Small intestine (tissue), 7 donors: ENCODE results near the gene MED26. TPM values are rescaled to one million over a fixed set of nuclear protein-coding genes. Genes with fewer than 3 reads are reported as not detected.

Experiments used
- DNase-seq, 2 donors: peaks; one replicate each; pipeline versions ENCODE4 v3.0.0 to v3.0.0-alpha.2; 2013
- FAIRE-seq: peaks from 2 replicates; lab custom pipeline; 2012; peaks lifted over from hg19 to GRCh38; lab: Jason Lieb, UNC
- H3K27ac ChIP-seq, 3 donors: one replicate each; pipeline ENCODE4 v1.5.1; 2013; ENCODE audit warnings: low read length in 2 of 3, mild to moderate bottlenecking in 2 of 3, control low read depth in 1 of 3, inconsistent platforms in 1 of 3, low read depth in 1 of 3, moderate library complexity in 1 of 3
- H3K27me3 ChIP-seq, 3 donors: one replicate each; pipeline ENCODE4 v1.6.1; 2013; ENCODE audit warnings: low read length in 3 of 3, inconsistent platforms in 1 of 3; ENCODE audit not compliant: control insufficient read depth in 3 of 3, insufficient read depth in 3 of 3
- H3K36me3 ChIP-seq, 3 donors: one replicate each; pipeline ENCODE4 v1.6.1; 2013; ENCODE audit warnings: low read length in 3 of 3, inconsistent platforms in 1 of 3, low read depth in 1 of 3, mild to moderate bottlenecking in 1 of 3, moderate library complexity in 1 of 3; ENCODE audit not compliant: control insufficient read depth in 3 of 3, insufficient read depth in 2 of 3
- H3K4me1 ChIP-seq, 3 donors: one replicate each; pipeline ENCODE4 v1.6.1; 2013; ENCODE audit warnings: low read length in 2 of 3, inconsistent platforms in 1 of 3, low read depth in 1 of 3, mild to moderate bottlenecking in 1 of 3, moderate library complexity in 1 of 3; ENCODE audit not compliant: control insufficient read depth in 3 of 3, insufficient read depth in 2 of 3
- H3K4me3 ChIP-seq, 3 donors: one replicate each; pipeline ENCODE4 v1.5.1; 2013; ENCODE audit warnings: low read length in 3 of 3, control low read depth in 1 of 3, inconsistent platforms in 1 of 3, low read depth in 1 of 3, mild to moderate bottlenecking in 1 of 3, moderate library complexity in 1 of 3
- H3K9me3 ChIP-seq, 2 donors: one replicate each; pipeline ENCODE4 v1.6.1; 2013; ENCODE audit warnings: low read depth in 1 of 2, low read length in 1 of 2; ENCODE audit not compliant: control insufficient read depth in 2 of 2, insufficient read depth in 1 of 2
- WGBS, 3 donors: extraction: QIAGEN DNeasy Blood & Tissue Kit; methylation state at CpG; one replicate each; pipeline ENCODE4 v1.1.7; 2013; 5-methylcytosine and 5-hydroxymethylcytosine counted together
- polyA plus RNA-seq, 4 donors: library from polyadenylated mRNA; stranded (reverse) in 3 of 4; unstranded in 1 of 4; fragments of 200-250 nt in 3 of 4; fragments of 120-200 nt in 1 of 4; gene quantifications; one replicate each; pipeline versions ENCODE4 v1.2.1 to v1.2.3, GENCODE V29; 2013
- donor health status: healthy with polysubstance abuse.
- donor health status: control.
- donor health status: control.
- donor health status: Bipolar disorder and iron deficiency.
- donor health status: healthy.

MED26 gene
- polyA plus RNA-seq, 4 donors, result 4.6 to 7.9 (median 5.4) TPM

DNA sequence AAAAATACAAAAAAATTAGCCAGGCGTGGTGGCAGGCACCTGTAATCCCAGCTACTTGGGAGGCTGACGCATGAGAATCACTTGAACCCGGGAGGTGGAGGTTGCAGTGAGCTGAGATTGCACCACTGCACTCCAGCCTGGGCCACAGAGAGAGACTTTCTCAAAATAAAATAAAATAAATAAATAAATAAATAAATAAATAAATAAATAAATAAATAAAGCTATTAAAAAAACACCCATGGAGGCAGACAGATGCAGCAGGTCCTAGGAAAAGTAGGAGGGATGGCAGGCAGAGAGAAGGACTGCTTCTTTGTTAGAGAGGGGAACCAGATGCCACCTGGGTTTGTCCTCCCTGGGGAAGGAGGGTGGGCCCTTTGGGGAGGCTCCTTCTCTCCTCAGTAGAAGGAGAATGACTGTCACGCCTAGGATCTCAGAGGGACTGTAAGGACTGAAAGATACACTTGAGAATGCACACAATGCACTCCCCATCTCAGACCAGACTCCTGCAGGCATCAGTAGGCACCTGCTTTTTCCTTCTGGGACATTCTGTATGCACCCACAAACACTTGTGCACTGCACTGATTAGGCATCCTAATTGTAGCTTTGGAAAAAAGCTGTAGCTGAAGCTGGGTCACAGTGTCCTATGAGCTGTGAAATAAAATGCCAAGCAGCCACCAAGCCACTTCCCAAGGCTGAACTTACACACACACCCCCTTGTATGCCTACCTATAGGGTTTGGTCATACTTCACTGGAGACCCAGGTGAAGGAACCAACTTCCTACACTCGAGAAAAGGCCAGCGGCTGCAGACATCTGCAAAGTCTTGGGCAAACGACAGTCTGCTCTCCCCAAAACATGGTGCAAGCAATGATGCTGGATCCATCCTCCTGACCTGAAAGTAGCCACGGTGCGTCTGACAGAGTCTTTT, 36.9 kb downstream of the MED26 start:
- H3K4me1 ChIP-seq, result peaks cover 0 to 15% (median 5%) of the 10 kb centered on the region in 3 donors
- H3K36me3 ChIP-seq, result peaks cover 0 to 29% (median 0%) of the 10 kb centered on the region in 3 donors
- no peaks in the 10 kb centered on the region for H3K27me3 ChIP-seq
- no peak for DNase-seq
- no peak overlapping the region for H3K4me3 ChIP-seq
- no peak for FAIRE-seq
- WGBS, 3 donors, result 82 to 87% (median 83%) methylated on average over 9 of the region's 9 CpGs
- no peaks in the 10 kb centered on the region for H3K9me3 ChIP-seq
- H3K27ac ChIP-seq, result no peak overlapping the region

DNA sequence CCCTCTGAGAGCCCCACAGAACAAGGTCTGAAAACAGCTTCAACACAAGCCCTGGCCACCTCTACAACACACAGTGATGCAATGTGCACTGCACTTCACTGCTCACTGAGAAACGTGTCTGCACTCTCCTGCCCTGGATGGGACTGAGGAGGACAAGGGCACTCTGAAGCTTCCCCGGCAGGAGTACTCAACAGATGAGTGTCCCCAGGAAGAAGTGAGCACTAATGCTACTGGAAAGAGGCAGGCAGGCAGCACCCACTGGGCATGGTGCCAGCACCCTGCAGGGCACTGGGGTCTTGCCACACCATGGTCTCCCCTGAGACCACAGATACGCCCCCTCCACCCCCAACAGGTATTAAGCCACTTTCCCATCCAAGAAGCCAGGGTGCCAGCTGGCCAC, 38.1 kb downstream of the MED26 start:
- 33 to 56% (median 35%) methylated on average over 3 of the region's 3 CpGs for WGBS, 3 donors
- Histone ChIP-seq H3K36me3 (peaks cover 0 to 32% (median 0%) of the 10 kb centered on the region in 3 donors), H3K4me3 (no peak overlapping the region), H3K27me3 (no peaks in the 10 kb centered on the region), H3K27ac (no peak overlapping the region), H3K4me1 (peaks cover 3 to 24% (median 7%) of the 10 kb centered on the region in 3 donors), H3K9me3 (no peaks in the 10 kb centered on the region)
- DNase-seq (no peak), FAIRE-seq (no peak)

GRCh38 chr19:16588824-16589577, 39.0 kb downstream of the MED26 start:
- H3K36me3 ChIP-seq, result peaks cover 0 to 28% (median 0%) of the 10 kb centered on the region in 3 donors
- no peak overlapping the region for H3K4me3 ChIP-seq
- DNase-seq, result no peak
- no peaks in the 10 kb centered on the region for H3K9me3 ChIP-seq
- H3K4me1 ChIP-seq, result peaks cover 4 to 32% (median 9%) of the 10 kb centered on the region in 3 donors
- H3K27me3 ChIP-seq, result no peaks in the 10 kb centered on the region
- WGBS, 3 donors, result 72 to 83% (median 76%) methylated on average over 11 of the region's 11 CpGs
- peak overlapping the region in 1 of 3 donors; percentile 67 for H3K27ac ChIP-seq
- FAIRE-seq, result no peak

DNA sequence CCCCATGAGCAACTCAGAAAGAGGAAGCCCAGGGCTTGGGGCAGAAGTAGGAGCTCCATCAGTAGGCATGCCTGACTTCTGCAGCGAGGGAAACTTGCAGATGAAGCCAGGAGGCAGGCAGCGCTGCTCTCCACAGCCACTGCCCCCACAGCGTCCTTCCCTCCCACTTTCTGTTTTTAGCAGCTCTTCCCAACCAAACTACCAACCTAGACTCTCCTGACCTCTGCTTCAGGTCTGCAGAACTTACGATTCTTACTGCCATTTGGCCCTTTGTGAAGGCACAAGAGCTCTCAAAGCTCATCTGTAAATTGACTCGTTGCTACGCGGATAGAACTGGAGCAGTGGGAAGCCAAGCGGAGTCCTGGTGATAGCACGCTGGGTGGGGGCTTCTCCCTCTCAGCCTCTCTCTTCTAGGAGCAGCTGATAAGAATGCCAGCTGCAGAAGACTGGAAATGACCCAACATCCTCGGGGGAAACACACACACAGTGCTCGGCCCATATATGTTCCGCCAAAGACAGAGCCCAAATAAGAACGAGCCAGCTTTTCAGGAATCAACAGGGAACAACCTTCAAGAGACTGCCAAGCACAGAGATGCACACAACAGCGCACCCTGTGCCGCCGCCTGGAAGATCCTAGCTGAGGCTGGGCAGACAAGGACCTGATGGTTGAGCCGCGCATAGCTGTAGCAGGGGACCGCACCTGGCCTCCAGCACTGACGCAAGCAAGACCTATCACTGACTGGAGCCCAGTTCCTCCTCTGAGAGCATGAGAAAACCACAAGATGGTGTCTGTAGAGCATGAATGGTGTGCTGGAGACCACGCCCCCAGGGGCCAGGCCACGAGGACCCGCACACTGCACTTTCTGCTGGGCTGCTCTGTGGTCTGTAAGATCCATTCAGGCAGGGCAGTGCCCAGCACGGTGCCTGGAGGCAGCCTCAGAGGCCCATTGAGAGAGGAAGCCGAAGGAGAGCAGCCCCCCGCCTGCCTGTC, 39.9 kb downstream of the MED26 start:
- DNase-seq (peak in 1 of 2 donors; percentile 23), FAIRE-seq (no peak)
- H3K27me3 ChIP-seq, result no peaks in the 10 kb centered on the region
- H3K27ac ChIP-seq, result peak overlapping the region in 1 of 3 donors; percentile 67
- 42 to 73% (median 49%) methylated on average over 26 of the region's 26 CpGs for WGBS, 3 donors
- peaks cover 9 to 36% (median 15%) of the 10 kb centered on the region in 3 donors for H3K4me1 ChIP-seq
- no peak overlapping the region for H3K4me3 ChIP-seq
- H3K36me3 ChIP-seq, result peaks cover 0 to 28% (median 0%) of the 10 kb centered on the region in 3 donors
- H3K9me3 ChIP-seq, result no peaks in the 10 kb centered on the region

- H3K36me3 ChIP-seq, result peaks cover 0 to 28% (median 0%) of the 10 kb centered on the region in 3 donors
- H3K4me3 ChIP-seq, result peak overlapping the region in 1 of 3 donors; percentile 4
- no peak for FAIRE-seq
- peak overlapping the region in 1 of 3 donors; percentile 67 for H3K27ac ChIP-seq
- no peaks in the 10 kb centered on the region for H3K9me3 ChIP-seq
- peaks cover 9 to 36% (median 16%) of the 10 kb centered on the region in 3 donors for H3K4me1 ChIP-seq
- WGBS, 3 donors, result 50 to 71% (median 51%) methylated on average over 20 of the region's 20 CpGs
- H3K27me3 ChIP-seq, result no peaks in the 10 kb centered on the region
- DNase-seq, result no peak
Measured at GRCh38 chr19:16586991-16587832, 40.8 kb downstream of the MED26 start.

- no peak for FAIRE-seq
- no peak overlapping the region for H3K4me3 ChIP-seq
- peaks cover 9 to 36% (median 16%) of the 10 kb centered on the region in 3 donors for H3K4me1 ChIP-seq
- peak overlapping the region in 2 of 3 donors; percentile 8 to 89 for H3K27ac ChIP-seq
- no peak for DNase-seq
- H3K9me3 ChIP-seq, result no peaks in the 10 kb centered on the region
- 63 to 91% (median 83%) methylated on average over 9 of the region's 9 CpGs for WGBS, 3 donors
- H3K36me3 ChIP-seq, result peaks cover 0 to 34% (median 0%) of the 10 kb centered on the region in 3 donors
- H3K27me3 ChIP-seq, result no peaks in the 10 kb centered on the region
Measured at GRCh38 chr19:16586477-16586871, 41.5 kb downstream of the MED26 start.

DNA sequence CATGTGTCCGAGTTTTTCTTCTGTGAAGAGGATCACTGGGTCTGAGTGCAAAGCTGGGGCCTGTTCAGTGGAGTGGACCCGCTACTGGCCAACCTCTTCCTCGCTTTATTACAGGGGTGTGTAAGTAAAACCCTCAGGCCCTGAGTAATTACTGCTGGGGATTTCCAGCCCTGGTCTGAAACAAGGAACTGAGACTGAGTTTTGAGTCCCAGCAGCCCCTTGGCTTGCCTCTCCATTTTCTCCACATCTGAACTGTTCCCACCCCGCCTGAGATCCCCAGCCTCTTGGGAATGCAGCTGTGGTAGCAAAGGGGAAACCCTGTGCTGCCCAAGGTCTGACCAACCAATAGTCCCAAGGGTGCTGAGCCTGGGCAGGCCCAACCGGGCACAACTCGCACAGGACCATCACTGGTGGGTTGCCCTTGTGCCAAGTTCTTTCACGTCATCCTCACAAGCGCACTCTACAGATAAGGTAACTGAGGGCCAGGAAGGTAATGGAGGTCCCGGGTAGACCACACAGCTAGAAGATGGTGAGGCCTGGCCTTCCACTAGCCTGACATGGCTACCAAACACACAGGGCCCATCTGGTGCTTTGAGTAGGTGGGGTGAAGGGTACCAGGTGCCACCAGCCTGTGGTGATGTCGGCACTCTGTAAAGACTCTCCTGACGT, 42.1 kb downstream of the MED26 start:
- DNase-seq (no peak), FAIRE-seq (no peak)
- H3K4me3 ChIP-seq, result no peak overlapping the region
- 71 to 81% (median 73%) methylated on average over 11 of the region's 11 CpGs for WGBS, 3 donors
- no peaks in the 10 kb centered on the region for H3K27me3 ChIP-seq
- H3K27ac ChIP-seq, result peak overlapping the region; percentile 17 to 89 (median 68)
- peaks cover 0 to 39% (median 0%) of the 10 kb centered on the region in 3 donors for H3K36me3 ChIP-seq
- H3K9me3 ChIP-seq, result no peaks in the 10 kb centered on the region
- peaks cover 9 to 36% (median 16%) of the 10 kb centered on the region in 3 donors for H3K4me1 ChIP-seq
